GM18861 (cell line): ENCODE results near the gene SPTB.

ENCODE experiments used
- ATAC-seq: cut with Tn5 transposase; IDR thresholded peaks from one replicate; pipeline ENCODE4 v1.9.1; 2021; ENCODE audit not compliant: unreplicated experiment

SPTB gene

GRCh38 chr14:64792871-64793560, 86.7 kb downstream of the SPTB start:
- ATAC-seq = no peak

- no peak for ATAC-seq
These were observed 87.5 kb downstream of the SPTB start for GRCh38 chr14:64792231-64792630.

GRCh38 chr14:64790478-64790877, 89.2 kb downstream of the SPTB start:
- ATAC-seq = no peak

- no peak for ATAC-seq
These were observed 90.0 kb downstream of the SPTB start for GRCh38 chr14:64789696-64790095.

GRCh38 chr14:64788706-64789105, 91.0 kb downstream of the SPTB start:
- ATAC-seq = no peak

- no peak for ATAC-seq
These were observed 92.1 kb downstream of the SPTB start for GRCh38 chr14:64787619-64788018.

GRCh38 chr14:64786296-64787149, 93.2 kb downstream of the SPTB start:
- ATAC-seq = no peak

GRCh38 chr14:64784006-64784405, 95.7 kb downstream of the SPTB start:
- ATAC-seq = no peak

- ATAC-seq = no peak
These were observed 97.5 kb downstream of the SPTB start for GRCh38 chr14:64782196-64782595.

GRCh38 chr14:64779472-64779871, 100.2 kb downstream of the SPTB start:
- ATAC-seq = no peak

- ATAC-seq = no peak
These were observed 101.5 kb downstream of the SPTB start for GRCh38 chr14:64778104-64778754.

- no peak for ATAC-seq
These were observed 102.2 kb downstream of the SPTB start for GRCh38 chr14:64777461-64777860.

GRCh38 chr14:64775081-64775777, 104.5 kb downstream of the SPTB start:
- ATAC-seq = no peak

- no peak for ATAC-seq
These were observed 105.4 kb downstream of the SPTB start for GRCh38 chr14:64774272-64774671.

- no peak for ATAC-seq
These were observed 106.1 kb downstream of the SPTB start for GRCh38 chr14:64773577-64773976.

- no peak for ATAC-seq
These were observed 106.7 kb downstream of the SPTB start for GRCh38 chr14:64773046-64773445.

- no peak for ATAC-seq
These were observed 107.2 kb downstream of the SPTB start for GRCh38 chr14:64772397-64772950.

- no peak for ATAC-seq
These were observed 108.5 kb downstream of the SPTB start for GRCh38 chr14:64771161-64771560.

- ATAC-seq = no peak
These were observed 109.0 kb downstream of the SPTB start for GRCh38 chr14:64770751-64771150.

GRCh38 chr14:64769096-64770020, 110.3 kb downstream of the SPTB start:
- no peak for ATAC-seq
